ENCODE data around the gene TMEM212.

DNA sequence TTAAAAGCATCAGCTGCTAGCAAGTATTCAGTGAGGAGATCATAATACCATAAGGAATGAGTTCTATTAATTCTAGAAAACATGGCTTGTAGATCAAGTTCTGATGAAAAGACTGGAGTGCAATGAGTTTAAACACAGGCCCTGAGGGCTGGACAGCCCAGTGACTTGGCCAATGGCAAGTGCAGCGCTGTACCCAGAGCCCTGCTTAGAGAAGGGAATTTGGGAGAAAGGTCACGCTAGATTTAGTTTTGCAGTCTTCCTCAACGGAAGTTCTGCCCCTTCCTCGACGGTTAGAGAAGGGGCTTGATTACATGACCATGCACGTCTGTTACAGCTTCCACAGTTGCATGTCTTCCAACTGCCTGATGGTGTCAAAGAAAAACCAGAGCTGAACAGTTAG, 4.0 kb downstream of the TMEM212 start:
- no peak for TF ChIP-seq POLR2AphosphoS5 (IDR thresholded peaks at IDR 0.05)
- TF ChIP-seq, protein P1, sequence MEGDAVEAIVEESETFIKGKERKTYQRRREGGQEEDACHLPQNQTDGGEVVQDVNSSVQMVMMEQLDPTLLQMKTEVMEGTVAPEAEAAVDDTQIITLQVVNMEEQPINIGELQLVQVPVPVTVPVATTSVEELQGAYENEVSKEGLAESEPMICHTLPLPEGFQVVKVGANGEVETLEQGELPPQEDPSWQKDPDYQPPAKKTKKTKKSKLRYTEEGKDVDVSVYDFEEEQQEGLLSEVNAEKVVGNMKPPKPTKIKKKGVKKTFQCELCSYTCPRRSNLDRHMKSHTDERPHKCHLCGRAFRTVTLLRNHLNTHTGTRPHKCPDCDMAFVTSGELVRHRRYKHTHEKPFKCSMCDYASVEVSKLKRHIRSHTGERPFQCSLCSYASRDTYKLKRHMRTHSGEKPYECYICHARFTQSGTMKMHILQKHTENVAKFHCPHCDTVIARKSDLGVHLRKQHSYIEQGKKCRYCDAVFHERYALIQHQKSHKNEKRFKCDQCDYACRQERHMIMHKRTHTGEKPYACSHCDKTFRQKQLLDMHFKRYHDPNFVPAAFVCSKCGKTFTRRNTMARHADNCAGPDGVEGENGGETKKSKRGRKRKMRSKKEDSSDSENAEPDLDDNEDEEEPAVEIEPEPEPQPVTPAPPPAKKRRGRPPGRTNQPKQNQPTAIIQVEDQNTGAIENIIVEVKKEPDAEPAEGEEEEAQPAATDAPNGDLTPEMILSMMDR (IDR thresholded peaks at IDR 0.05) = no peak

Data from sigmoid colon (tissue), 4 donors.